PC-9 (cell line): ENCODE results near the gene SMTNL2.

Source experiments
- CTCF ChIP-seq: fragments of 200-600 bp; sonication (generic); conservative IDR thresholded peaks from 2 replicates; pipeline ENCODE4 v1.6.1; 2017; ENCODE audit warnings: mixed run types, antibody characterized with exemption, mild to moderate bottlenecking, moderate library complexity
- EZH2 ChIP-seq: fragments of 200-600 bp; sonication (generic); IDR thresholded peaks from 2 replicates; pipeline ENCODE4 v1.8.0; 2017; ENCODE audit warnings: antibody characterized with exemption, low read depth

DNA sequence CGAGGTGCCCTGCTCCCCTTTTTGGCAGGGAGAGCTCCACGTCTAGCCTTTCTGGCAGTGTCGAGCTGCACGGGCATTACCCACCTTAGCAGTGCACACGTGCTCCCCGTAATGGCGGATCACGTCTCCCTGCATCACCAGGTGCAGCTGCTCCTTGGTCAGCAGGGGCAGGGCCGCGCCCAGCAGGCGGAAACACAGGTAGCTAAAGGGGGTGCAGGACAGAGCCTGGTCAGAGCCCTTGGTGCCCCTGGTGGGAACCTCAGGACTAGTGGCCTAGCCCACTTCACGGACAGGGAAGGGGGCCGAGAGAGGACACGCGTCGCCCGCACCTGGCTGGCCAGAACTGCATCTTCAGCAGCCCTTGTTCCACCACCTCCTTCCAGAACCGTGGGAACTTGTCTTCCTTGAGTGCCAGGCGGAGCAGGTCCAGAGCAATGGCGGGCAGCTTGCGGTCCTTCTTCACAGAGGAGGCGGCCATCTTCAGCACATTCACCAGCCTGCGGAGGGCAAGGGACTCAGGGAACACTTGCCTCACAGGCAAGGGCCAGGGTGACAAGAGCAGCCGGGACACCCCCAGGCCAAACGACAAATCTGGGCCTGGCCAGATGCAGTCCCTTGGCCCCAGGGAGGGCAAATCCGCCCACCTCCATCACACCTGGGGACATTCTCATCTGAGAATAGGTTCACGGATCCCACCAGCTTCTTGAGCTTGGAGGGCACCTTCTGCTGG is 32.4 kb upstream of the SMTNL2 start:
- TF ChIP-seq CTCF = no peak
- TF ChIP-seq EZH2 = no peak
